Measurements from ENCODE around the gene ZBTB39. TPM values are rescaled to one million over a fixed set of nuclear protein-coding genes. Genes with fewer than 3 reads are reported as not detected.

The ZBTB39 gene
- total RNA-seq, 3 donors from 2014 or later (not counting 1 experiment from before 2014, with no cell fraction given) = 9.5 to 17.6 (median 12.5) TPM

GRCh38 chr12:57040211-57040610 is 33.9 kb upstream of the ZBTB39 start:
- 97% methylated on average over 3 of the region's 4 CpGs for WGBS (ENCODE audit: insufficient coverage)
- no peak for TF ChIP-seq CTCF (IDR thresholded peaks at IDR 0.05)

GRCh38 chr12:57039016-57039798 is 32.9 kb upstream of the ZBTB39 start:
- 80% methylated on average over 7 of the region's 9 CpGs for WGBS (ENCODE audit: insufficient coverage)
- no peaks in the 10 kb centered on the region for H3K36me3 Mint-ChIP-seq
- H3K4me1 ChIP-seq (ENCODE audit: control insufficient read depth, insufficient read depth, low read length) = no peaks in the 10 kb centered on the region
- no peaks in the 10 kb centered on the region for H3K9me3 Mint-ChIP-seq
- no peak overlapping the region for H3K27ac Mint-ChIP-seq
- no peaks in the 10 kb centered on the region for H3K27me3 ChIP-seq (ENCODE audit: control insufficient read depth, insufficient read depth, low read length)
- no peak for TF ChIP-seq CTCF (IDR thresholded peaks at IDR 0.05)
- intact Hi-C loops (cut with micrococcal nuclease) = no loop called here
- no peak overlapping the region for H3K4me3 Mint-ChIP-seq
- no peak for ATAC-seq
- no peak for DNase-seq
- no peak overlapping the region for H3K27ac ChIP-seq (ENCODE audit: low read length)
- peaks cover 6 to 13% of the 10 kb centered on the region in 2 donors for H3K27me3 Mint-ChIP-seq (ENCODE audit: low read depth in 2 of 2)
- H3K9me3 ChIP-seq (ENCODE audit: control insufficient read depth, insufficient read depth, low read length) = no peaks in the 10 kb centered on the region
- H3K4me3 ChIP-seq (ENCODE audit: low read length) = no peak overlapping the region
- H3K36me3 ChIP-seq (ENCODE audit: control insufficient read depth, insufficient read depth, low read length) = no peaks in the 10 kb centered on the region
- H3K4me1 Mint-ChIP-seq = no peaks in the 10 kb centered on the region

More at GRCh38 chr12:57040211-57040610, 33.9 kb upstream of the ZBTB39 start:
- Mint-ChIP-seq H3K4me1 (no peaks in the 10 kb centered on the region), H3K9me3 (no peaks in the 10 kb centered on the region), H3K36me3 (no peaks in the 10 kb centered on the region), H3K27me3 (ENCODE audit: low read depth in 2 of 2) (peaks cover 12 to 19% of the 10 kb centered on the region in 2 donors), H3K27ac (no peak overlapping the region), H3K4me3 (no peak overlapping the region)
- no peaks in the 10 kb centered on the region for H3K9me3 ChIP-seq (ENCODE audit: control insufficient read depth, insufficient read depth, low read length)
- no peak overlapping the region for H3K4me3 ChIP-seq (ENCODE audit: low read length)
- intact Hi-C loops (cut with micrococcal nuclease) = no loop called here
- DNase-seq (no peak), ATAC-seq (no peak)
- no peaks in the 10 kb centered on the region for H3K27me3 ChIP-seq (ENCODE audit: control insufficient read depth, insufficient read depth, low read length)
- H3K4me1 ChIP-seq (ENCODE audit: control insufficient read depth, insufficient read depth, low read length) = no peaks in the 10 kb centered on the region
- H3K27ac ChIP-seq (ENCODE audit: low read length) = no peak overlapping the region
- H3K36me3 ChIP-seq (ENCODE audit: control insufficient read depth, insufficient read depth, low read length) = no peaks in the 10 kb centered on the region

GRCh38 chr12:57037264-57037663 is 30.9 kb upstream of the ZBTB39 start:
- no peak overlapping the region for H3K27ac ChIP-seq (ENCODE audit: low read length)
- Mint-ChIP-seq H3K4me1 (no peaks in the 10 kb centered on the region), H3K36me3 (no peaks in the 10 kb centered on the region), H3K27me3 (ENCODE audit: low read depth in 2 of 2) (peaks cover 0 to 3% of the 10 kb centered on the region in 2 donors), H3K27ac (no peak overlapping the region), H3K4me3 (no peak overlapping the region), H3K9me3 (no peaks in the 10 kb centered on the region)
- ATAC-seq = no peak
- no peaks in the 10 kb centered on the region for H3K9me3 ChIP-seq (ENCODE audit: control insufficient read depth, insufficient read depth, low read length)
- no peaks in the 10 kb centered on the region for H3K4me1 ChIP-seq (ENCODE audit: control insufficient read depth, insufficient read depth, low read length)
- no peaks in the 10 kb centered on the region for H3K36me3 ChIP-seq (ENCODE audit: control insufficient read depth, insufficient read depth, low read length)
- no peaks in the 10 kb centered on the region for H3K27me3 ChIP-seq (ENCODE audit: control insufficient read depth, insufficient read depth, low read length)
- no peak for TF ChIP-seq CTCF (IDR thresholded peaks at IDR 0.05)
- no peak overlapping the region for H3K4me3 ChIP-seq (ENCODE audit: low read length)
- intact Hi-C loops (cut with micrococcal nuclease) = no loop called here
- WGBS (ENCODE audit: insufficient coverage) = 92% methylated on average over 3 of the region's 3 CpGs
- DNase-seq = no peak

GRCh38 chr12:57033431-57033830 is 27.1 kb upstream of the ZBTB39 start:
- Mint-ChIP-seq H3K27ac (no peak overlapping the region), H3K4me1 (peaks cover 8 to 11% of the 10 kb centered on the region in 2 donors), H3K4me3 (no peak overlapping the region), H3K9me3 (no peaks in the 10 kb centered on the region), H3K36me3 (no peaks in the 10 kb centered on the region), H3K27me3 (ENCODE audit: low read depth in 2 of 2) (peaks cover 0 to 6% of the 10 kb centered on the region in 2 donors)
- Histone ChIP-seq H3K36me3 (ENCODE audit: control insufficient read depth, insufficient read depth, low read length) (no peaks in the 10 kb centered on the region), H3K9me3 (ENCODE audit: control insufficient read depth, insufficient read depth, low read length) (no peaks in the 10 kb centered on the region), H3K27me3 (ENCODE audit: control insufficient read depth, insufficient read depth, low read length) (no peaks in the 10 kb centered on the region), H3K4me3 (ENCODE audit: low read length) (no peak overlapping the region), H3K27ac (ENCODE audit: low read length) (no peak overlapping the region), H3K4me1 (ENCODE audit: control insufficient read depth, insufficient read depth, low read length) (peaks cover 5% of the 10 kb centered on the region)
- ATAC-seq = no peak
- no peak for TF ChIP-seq CTCF (IDR thresholded peaks at IDR 0.05)
- 95% methylated on average over 3 of the region's 3 CpGs for WGBS (ENCODE audit: insufficient coverage)
- no peak for DNase-seq
- intact Hi-C loops (cut with micrococcal nuclease) = no loop called here

Measured in natural killer cell (primary cell).